VCaP (cell line): ENCODE results near the gene KDM4C.

ENCODE experiments used
- H3K27ac ChIP-seq: fragments of 450-650 bp; 2 replicates; pipeline ENCODE4 v1.5.1; 2017
- CTCF ChIP-seq: fragments of 450-650 bp; conservative IDR thresholded peaks from 2 replicates; pipeline ENCODE4 v1.5.1; 2017; ENCODE audit warnings: mild to moderate bottlenecking, moderate library complexity

The KDM4C gene

DNA sequence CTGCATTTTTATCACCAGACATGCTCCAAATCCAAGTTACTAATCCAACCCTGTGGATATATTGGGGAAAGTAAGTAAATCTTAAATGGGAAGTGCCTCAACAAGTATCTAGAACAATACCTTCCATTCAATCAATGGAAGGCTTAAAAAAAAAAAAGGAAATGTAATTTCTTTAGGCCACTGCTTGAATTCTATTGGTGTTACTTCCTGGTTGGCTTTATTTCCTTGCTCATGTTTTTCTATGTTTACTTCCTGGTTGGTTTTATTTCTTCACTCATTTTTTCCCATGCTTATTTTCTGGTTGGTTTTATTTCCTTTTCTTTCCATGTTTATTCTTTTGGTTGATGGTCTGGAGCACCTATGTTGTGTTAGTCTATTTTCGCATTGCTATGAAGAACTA, 363.9 kb downstream of the KDM4C start:
- no peak for TF ChIP-seq CTCF
- H3K27ac ChIP-seq, result no peak overlapping the region

DNA sequence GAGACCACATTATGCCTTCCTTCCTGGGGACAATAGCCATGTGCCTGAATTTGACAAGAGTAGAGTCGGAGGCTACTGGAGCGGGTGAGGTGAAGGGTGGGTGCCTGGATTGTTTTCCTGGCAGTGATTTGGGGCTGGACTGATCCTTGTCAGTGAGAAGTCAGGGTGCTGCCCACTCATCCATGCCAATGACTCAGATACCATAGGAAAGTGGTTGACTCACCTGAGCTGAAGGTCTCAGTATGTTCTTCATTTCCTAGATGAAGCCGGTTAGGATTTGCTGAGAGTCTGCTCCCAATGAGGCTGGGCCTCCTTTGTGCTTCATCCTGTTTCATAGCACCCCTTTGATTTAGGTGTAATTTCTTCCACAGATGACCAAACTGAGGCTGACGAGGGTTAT, 366.0 kb downstream of the KDM4C start:
- no peak overlapping the region for H3K27ac ChIP-seq
- no peak for TF ChIP-seq CTCF

- no peak overlapping the region for H3K27ac ChIP-seq
- no peak for TF ChIP-seq CTCF
These were observed 367.5 kb downstream of the KDM4C start for GRCh38 chr9:7125231-7125630.

DNA sequence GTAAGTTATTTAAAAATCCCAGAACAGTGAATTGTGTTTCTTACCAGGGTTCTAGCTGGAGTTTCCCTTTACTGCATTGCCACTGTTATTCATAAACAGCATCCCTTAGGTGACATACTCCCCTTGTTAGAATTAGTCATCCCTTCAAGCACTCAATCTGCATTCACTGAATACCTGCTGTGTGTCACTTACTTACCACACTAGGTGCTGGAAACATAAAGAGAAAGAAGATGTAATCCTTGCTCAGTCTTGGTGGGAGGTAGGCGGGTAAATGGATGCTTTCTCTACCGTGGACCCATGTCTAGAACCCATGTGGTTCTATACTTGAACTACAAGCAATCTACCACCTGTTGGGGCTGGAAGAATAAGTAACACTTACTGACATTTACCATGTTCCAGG, 371.6 kb downstream of the KDM4C start:
- H3K27ac ChIP-seq, result no peak overlapping the region
- no peak for TF ChIP-seq CTCF

- TF ChIP-seq CTCF, result no peak
- no peak overlapping the region for H3K27ac ChIP-seq
These were observed 372.6 kb downstream of the KDM4C start for GRCh38 chr9:7130266-7130820.

GRCh38 chr9:7132605-7133004, 374.8 kb downstream of the KDM4C start:
- H3K27ac ChIP-seq, result no peak overlapping the region
- no peak for TF ChIP-seq CTCF

GRCh38 chr9:7135735-7136134, 378.0 kb downstream of the KDM4C start:
- TF ChIP-seq CTCF, result no peak
- no peak overlapping the region for H3K27ac ChIP-seq
